Measurements from ENCODE around the gene ACSL1.

ACSL1 gene

DNA sequence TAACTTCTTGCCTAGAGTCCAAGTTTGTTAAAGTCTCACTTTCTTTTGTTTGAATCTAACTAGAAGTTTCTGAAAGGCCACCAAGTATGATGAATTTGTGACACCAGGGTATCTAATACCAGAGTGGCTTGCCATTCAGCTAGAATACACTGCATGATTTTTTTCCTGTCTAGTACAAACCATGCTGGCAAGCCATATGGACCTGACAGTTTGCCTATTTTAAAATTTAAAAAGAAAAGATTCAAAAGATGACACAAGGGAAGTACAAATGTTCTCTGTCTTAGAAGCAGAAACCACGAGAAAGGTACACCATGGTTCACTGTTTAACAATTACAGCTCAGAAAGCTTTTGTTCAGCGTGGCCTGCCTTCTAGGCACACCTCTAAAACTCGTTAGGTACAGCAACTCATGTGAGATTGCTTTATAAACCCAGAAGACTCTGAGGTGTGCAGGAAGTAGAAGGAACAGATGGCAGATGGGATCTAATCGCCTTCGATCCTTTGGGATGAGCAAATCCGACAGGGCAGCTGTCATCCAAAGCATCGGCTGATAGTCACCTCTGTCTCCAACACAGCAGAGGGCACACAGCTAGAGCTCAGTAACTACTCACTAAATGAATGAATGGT, 56.5 kb downstream of the ACSL1 start:
- Histone ChIP-seq H3K79me2 (ENCODE audit: insufficient read depth, low read length) (no peaks in the 10 kb centered on the region), H3K27me3 (ENCODE audit: low read length) (no peaks in the 10 kb centered on the region), H3K36me3 (ENCODE audit: low read length) (no peaks in the 10 kb centered on the region), H3K9me2 (replicated peaks; ENCODE audit: insufficient read depth, low read length) (no peaks in the 10 kb centered on the region), H3K4me3 (ENCODE audit: insufficient read depth, low read length, poor library complexity, severe bottlenecking) (no peak overlapping the region), H3F3A (ENCODE audit: insufficient read depth) (no peaks in the 10 kb centered on the region), H3K27ac (ENCODE audit: low read depth, low read length) (no peak overlapping the region), H3K9ac (ENCODE audit: low read length) (no peak overlapping the region), H2AFZ (ENCODE audit: low read depth, low read length, severe bottlenecking) (no peak overlapping the region), H4K20me1 (ENCODE audit: low read depth, low read length) (no peaks in the 10 kb centered on the region), H3K4me2 (ENCODE audit: low read depth, low read length, poor library complexity, severe bottlenecking) (no peak overlapping the region), H3K9me3 (ENCODE audit: insufficient read depth, low read length) (no peaks in the 10 kb centered on the region)
- TF ChIP-seq, protein P1, sequence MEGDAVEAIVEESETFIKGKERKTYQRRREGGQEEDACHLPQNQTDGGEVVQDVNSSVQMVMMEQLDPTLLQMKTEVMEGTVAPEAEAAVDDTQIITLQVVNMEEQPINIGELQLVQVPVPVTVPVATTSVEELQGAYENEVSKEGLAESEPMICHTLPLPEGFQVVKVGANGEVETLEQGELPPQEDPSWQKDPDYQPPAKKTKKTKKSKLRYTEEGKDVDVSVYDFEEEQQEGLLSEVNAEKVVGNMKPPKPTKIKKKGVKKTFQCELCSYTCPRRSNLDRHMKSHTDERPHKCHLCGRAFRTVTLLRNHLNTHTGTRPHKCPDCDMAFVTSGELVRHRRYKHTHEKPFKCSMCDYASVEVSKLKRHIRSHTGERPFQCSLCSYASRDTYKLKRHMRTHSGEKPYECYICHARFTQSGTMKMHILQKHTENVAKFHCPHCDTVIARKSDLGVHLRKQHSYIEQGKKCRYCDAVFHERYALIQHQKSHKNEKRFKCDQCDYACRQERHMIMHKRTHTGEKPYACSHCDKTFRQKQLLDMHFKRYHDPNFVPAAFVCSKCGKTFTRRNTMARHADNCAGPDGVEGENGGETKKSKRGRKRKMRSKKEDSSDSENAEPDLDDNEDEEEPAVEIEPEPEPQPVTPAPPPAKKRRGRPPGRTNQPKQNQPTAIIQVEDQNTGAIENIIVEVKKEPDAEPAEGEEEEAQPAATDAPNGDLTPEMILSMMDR (IDR thresholded peaks at IDR 0.05; ENCODE audit: insufficient read depth, low read length, poor library complexity, severe bottlenecking), result no peak
- TF ChIP-seq EZH2phosphoT487 (conservative IDR thresholded peaks at IDR 0.05; ENCODE audit: low read length), result no peak

DNA sequence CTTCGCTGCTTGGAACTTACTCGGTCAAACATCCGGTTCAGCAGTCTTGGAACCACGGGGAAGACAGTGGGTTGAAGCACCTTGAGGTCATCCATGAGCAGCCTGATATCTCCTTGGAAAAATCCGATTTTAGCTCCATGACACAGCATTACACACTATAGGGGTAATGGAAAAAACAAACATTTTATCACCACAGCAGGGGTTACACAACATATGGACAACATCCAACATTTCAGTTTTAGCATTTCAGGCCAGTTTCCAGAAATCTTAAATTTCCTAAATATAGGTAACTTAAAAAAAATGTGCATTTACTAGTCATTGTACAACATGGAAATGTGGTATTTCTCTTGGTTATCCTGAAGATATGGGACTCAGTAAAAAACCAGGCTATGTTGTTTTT, 57.5 kb downstream of the ACSL1 start:
- TF ChIP-seq, protein P1 (IDR thresholded peaks at IDR 0.05; ENCODE audit: insufficient read depth, low read length, poor library complexity, severe bottlenecking), result no peak
- TF ChIP-seq EZH2phosphoT487 (conservative IDR thresholded peaks at IDR 0.05; ENCODE audit: low read length), result no peak
- Histone ChIP-seq H4K20me1 (ENCODE audit: low read depth, low read length) (no peaks in the 10 kb centered on the region), H3K27me3 (ENCODE audit: low read length) (no peaks in the 10 kb centered on the region), H3K27ac (ENCODE audit: low read depth, low read length) (no peak overlapping the region), H3K4me3 (ENCODE audit: insufficient read depth, low read length, poor library complexity, severe bottlenecking) (no peak overlapping the region), H2AFZ (ENCODE audit: low read depth, low read length, severe bottlenecking) (no peak overlapping the region), H3K4me2 (ENCODE audit: low read depth, low read length, poor library complexity, severe bottlenecking) (no peak overlapping the region), H3K79me2 (ENCODE audit: insufficient read depth, low read length) (no peaks in the 10 kb centered on the region), H3K9me3 (ENCODE audit: insufficient read depth, low read length) (no peaks in the 10 kb centered on the region), H3K9me2 (replicated peaks; ENCODE audit: insufficient read depth, low read length) (no peaks in the 10 kb centered on the region), H3K36me3 (ENCODE audit: low read length) (no peaks in the 10 kb centered on the region), H3K9ac (ENCODE audit: low read length) (no peak overlapping the region), H3F3A (ENCODE audit: insufficient read depth) (no peaks in the 10 kb centered on the region)

DNA sequence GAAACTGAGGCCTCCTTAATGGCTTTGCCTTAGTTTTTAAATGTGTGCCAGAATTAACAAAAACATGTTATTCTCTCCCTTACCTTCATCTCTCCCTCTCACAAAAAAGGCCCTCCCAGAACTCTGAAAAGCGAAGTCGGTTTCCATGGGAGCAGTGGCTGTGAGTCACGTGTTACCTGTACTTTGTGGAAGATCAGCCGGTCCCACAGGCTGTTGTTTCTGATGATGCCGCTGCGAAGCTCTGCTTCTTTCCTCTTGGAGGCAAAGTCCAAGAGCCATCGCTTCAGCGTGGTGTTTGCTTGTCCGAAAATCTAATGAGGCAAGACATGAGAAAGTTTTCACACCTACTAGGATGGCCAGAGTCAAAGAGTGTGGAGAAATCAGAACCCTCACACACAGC, 59.3 kb downstream of the ACSL1 start:
- no peaks in the 10 kb centered on the region for H3K9me2 ChIP-seq (replicated peaks; ENCODE audit: insufficient read depth, low read length)
- no peak overlapping the region for H3K4me2 ChIP-seq (ENCODE audit: low read depth, low read length, poor library complexity, severe bottlenecking)
- H3F3A ChIP-seq (ENCODE audit: insufficient read depth), result no peaks in the 10 kb centered on the region
- H3K9ac ChIP-seq (ENCODE audit: low read length), result no peak overlapping the region
- H3K27me3 ChIP-seq (ENCODE audit: low read length), result no peaks in the 10 kb centered on the region
- H3K27ac ChIP-seq (ENCODE audit: low read depth, low read length), result no peak overlapping the region
- TF ChIP-seq, protein P1 (IDR thresholded peaks at IDR 0.05; ENCODE audit: insufficient read depth, low read length, poor library complexity, severe bottlenecking), result no peak
- no peaks in the 10 kb centered on the region for H3K9me3 ChIP-seq (ENCODE audit: insufficient read depth, low read length)
- H3K4me3 ChIP-seq (ENCODE audit: insufficient read depth, low read length, poor library complexity, severe bottlenecking), result no peak overlapping the region
- no peaks in the 10 kb centered on the region for H3K79me2 ChIP-seq (ENCODE audit: insufficient read depth, low read length)
- no peak overlapping the region for H2AFZ ChIP-seq (ENCODE audit: low read depth, low read length, severe bottlenecking)
- H4K20me1 ChIP-seq (ENCODE audit: low read depth, low read length), result no peaks in the 10 kb centered on the region
- no peaks in the 10 kb centered on the region for H3K36me3 ChIP-seq (ENCODE audit: low read length)

All from SU-DHL-6 (cell line).